HEK293 (cell line): ENCODE data around the gene CYP4V2.

Source experiments
- CTCF ChIA-PET: fragments of 350-600 bp; formaldehyde crosslinking; extraction: SDS; loops from one replicate; lab custom pipeline; 2021; ENCODE audit warnings: antibody characterized with exemption; lab: Yijun Ruan, JAX
- POLR2A ChIA-PET: fragments of 300-600 bp; formaldehyde crosslinking; extraction: SDS; loops from one replicate; lab custom pipeline; 2020; ENCODE audit warnings: antibody characterized with exemption, inconsistent platforms; lab: Yijun Ruan, JAX
- H3K27ac ChIP-seq: fragments of 200-500 bp; sonication (Bioruptor generic); 2 replicates; pipeline ENCODE4 v1.5.1; 2014; ENCODE audit warnings: low read depth, low read length, control low read depth, inconsistent platforms; ENCODE audit errors: extremely low read depth
- H3K36me3 ChIP-seq, 2 experiments: fragments of 200-500 bp in 1 of 2; sonication (Bioruptor generic) in 1 of 2; 1 replicate in 1 of 2; 2 replicates in 1 of 2; pipeline ENCODE4 v1.5.1; 2014 to 2017; ENCODE audit warnings: inconsistent platforms in 2 of 2, low read length in 2 of 2; ENCODE audit not compliant: control insufficient read depth in 2 of 2, insufficient read depth in 1 of 2
- H3K4me1 ChIP-seq: fragments of 200-500 bp; sonication (Bioruptor generic); 2 replicates; pipeline ENCODE4 v1.5.1; 2014; ENCODE audit warnings: mild to moderate bottlenecking, low read length, inconsistent platforms; ENCODE audit not compliant: control insufficient read depth, insufficient read depth
- H3K4me3 ChIP-seq: 2 replicates; pipeline ENCODE4 v1.5.1; 2011; ENCODE audit warnings: low read depth, mild to moderate bottlenecking, control low read depth, low read length, moderate library complexity
- H3K9me3 ChIP-seq: fragments of 200-500 bp; sonication (Bioruptor generic); 2 replicates; pipeline ENCODE4 v1.5.1; 2014; ENCODE audit warnings: low read depth, low read length, inconsistent platforms; ENCODE audit not compliant: control insufficient read depth, insufficient read depth
- BCL11B ChIP-seq: fragments of 450-650 bp; formaldehyde crosslinking; IDR thresholded peaks from 2 replicates; pipeline ENCODE4 v1.5.1; 2016; ENCODE audit warnings: low read depth, missing biosample characterization, missing genetic modification characterization
- GFI1B ChIP-seq: fragments of 450-650 bp; formaldehyde crosslinking; IDR thresholded peaks from 2 replicates; pipeline ENCODE4 v1.5.1; 2016; ENCODE audit warnings: missing biosample characterization, missing genetic modification characterization
- GLIS2 ChIP-seq: fragments of 450-650 bp; formaldehyde crosslinking; IDR thresholded peaks from 2 replicates; pipeline ENCODE4 v1.5.1; 2016; ENCODE audit warnings: missing biosample characterization, missing genetic modification characterization
- KLF10 ChIP-seq: fragments of 450-650 bp; IDR thresholded peaks from 2 replicates; pipeline ENCODE4 v1.5.1; 2018; ENCODE audit warnings: missing biosample characterization, mild to moderate bottlenecking, missing genetic modification characterization
- KLF16 ChIP-seq: fragments of 450-650 bp; formaldehyde crosslinking; IDR thresholded peaks from 2 replicates; pipeline ENCODE4 v1.5.1; 2017; ENCODE audit warnings: missing biosample characterization, missing genetic modification characterization
- KLF17 ChIP-seq: fragments of 450-650 bp; formaldehyde crosslinking; IDR thresholded peaks from 2 replicates; pipeline ENCODE4 v1.5.1; 2016; ENCODE audit warnings: missing biosample characterization, missing genetic modification characterization
- SCRT2 ChIP-seq: fragments of 450-650 bp; formaldehyde crosslinking; IDR thresholded peaks from 2 replicates; pipeline ENCODE4 v1.5.1; 2016; ENCODE audit warnings: missing biosample characterization, missing genetic modification characterization
- SP2 ChIP-seq: fragments of 450-650 bp; formaldehyde crosslinking; IDR thresholded peaks from 2 replicates; pipeline ENCODE4 v1.5.1; 2016; ENCODE audit warnings: missing biosample characterization, missing genetic modification characterization
- SP7 ChIP-seq: fragments of 450-650 bp; formaldehyde crosslinking; IDR thresholded peaks from 2 replicates; pipeline ENCODE4 v1.5.1; 2016; ENCODE audit warnings: missing biosample characterization, missing genetic modification characterization
- ZFP69B ChIP-seq: fragments of 450-650 bp; formaldehyde crosslinking; IDR thresholded peaks from 2 replicates; pipeline ENCODE4 v1.5.1; 2016; ENCODE audit warnings: missing biosample characterization, missing genetic modification characterization
- ZNF112 ChIP-seq: fragments of 450-650 bp; formaldehyde crosslinking; IDR thresholded peaks from 2 replicates; pipeline ENCODE4 v1.5.0; 2017; ENCODE audit warnings: missing biosample characterization, missing genetic modification characterization
- ZNF132 ChIP-seq: fragments of 450-650 bp; formaldehyde crosslinking; IDR thresholded peaks from 2 replicates; pipeline ENCODE4 v1.5.1; 2017; ENCODE audit warnings: missing biosample characterization, missing genetic modification characterization, borderline replicate concordance
- ZNF157 ChIP-seq: fragments of 450-650 bp; formaldehyde crosslinking; IDR thresholded peaks from 2 replicates; pipeline ENCODE4 v1.5.1; 2016; ENCODE audit warnings: missing biosample characterization, missing genetic modification characterization
- ZNF174 ChIP-seq: fragments of 450-650 bp; formaldehyde crosslinking; IDR thresholded peaks from 2 replicates; pipeline ENCODE4 v1.5.0; 2017; ENCODE audit warnings: missing biosample characterization, mild to moderate bottlenecking, missing genetic modification characterization
- ZNF514 ChIP-seq: fragments of 450-650 bp; formaldehyde crosslinking; IDR thresholded peaks from 2 replicates; pipeline ENCODE4 v1.5.1; 2016; ENCODE audit warnings: missing biosample characterization, missing genetic modification characterization
- ZNF529 ChIP-seq: fragments of 450-650 bp; formaldehyde crosslinking; IDR thresholded peaks from 2 replicates; pipeline ENCODE4 v1.5.1; 2017; ENCODE audit warnings: missing genetic modification characterization, missing biosample characterization; ENCODE audit not compliant: insufficient replicate concordance
- ZNF530 ChIP-seq: fragments of 450-650 bp; formaldehyde crosslinking; IDR thresholded peaks from 2 replicates; pipeline ENCODE4 v1.5.1; 2016; ENCODE audit warnings: low read depth, missing biosample characterization, missing genetic modification characterization
- ZNF548 ChIP-seq: fragments of 450-650 bp; formaldehyde crosslinking; IDR thresholded peaks from 2 replicates; pipeline ENCODE4 v1.5.1; 2016; ENCODE audit warnings: missing biosample characterization, missing genetic modification characterization
- ZNF571 ChIP-seq: fragments of 450-650 bp; formaldehyde crosslinking; IDR thresholded peaks from 2 replicates; pipeline ENCODE4 v1.5.0; 2017; ENCODE audit warnings: missing biosample characterization, missing genetic modification characterization
- ZNF580 ChIP-seq: fragments of 450-650 bp; formaldehyde crosslinking; IDR thresholded peaks from 2 replicates; pipeline ENCODE4 v1.5.1; 2016; ENCODE audit warnings: missing biosample characterization, missing genetic modification characterization
- ZNF610 ChIP-seq: fragments of 450-650 bp; formaldehyde crosslinking; IDR thresholded peaks from 2 replicates; pipeline ENCODE4 v1.5.1; 2016; ENCODE audit warnings: missing biosample characterization, missing genetic modification characterization, borderline replicate concordance
- ZNF626 ChIP-seq: fragments of 450-650 bp; sonication (Bioruptor Pico); formaldehyde crosslinking; IDR thresholded peaks from 2 replicates; pipeline ENCODE4 v1.5.1; 2018; ENCODE audit warnings: missing biosample characterization, missing genetic modification characterization, inconsistent platforms
- ZNF629 ChIP-seq: fragments of 450-650 bp; formaldehyde crosslinking; IDR thresholded peaks from 2 replicates; pipeline ENCODE4 v1.5.1; 2017; ENCODE audit warnings: missing biosample characterization, missing genetic modification characterization
- ZNF660 ChIP-seq: fragments of 450-650 bp; IDR thresholded peaks from 2 replicates; pipeline ENCODE4 v1.5.1; 2018; ENCODE audit warnings: missing biosample characterization, mild to moderate bottlenecking, missing genetic modification characterization
- ZNF692 ChIP-seq: fragments of 450-650 bp; formaldehyde crosslinking; IDR thresholded peaks from 2 replicates; pipeline ENCODE4 v1.5.1; 2016; ENCODE audit warnings: missing biosample characterization, missing genetic modification characterization
- ZNF747 ChIP-seq: fragments of 450-650 bp; formaldehyde crosslinking; IDR thresholded peaks from 2 replicates; pipeline ENCODE4 v1.5.1; 2016; ENCODE audit warnings: missing biosample characterization, missing genetic modification characterization
- ZSCAN23 ChIP-seq: fragments of 450-650 bp; formaldehyde crosslinking; IDR thresholded peaks from 2 replicates; pipeline ENCODE4 v1.5.1; 2016; ENCODE audit warnings: missing biosample characterization, missing genetic modification characterization
- TF ChIP-seq, protein P1 (sequence below): fragments of 450-650 bp; formaldehyde crosslinking; IDR thresholded peaks from 2 replicates; pipeline ENCODE4 v1.5.1; 2016; ENCODE audit warnings: missing biosample characterization, missing genetic modification characterization

CYP4V2 gene

DNA sequence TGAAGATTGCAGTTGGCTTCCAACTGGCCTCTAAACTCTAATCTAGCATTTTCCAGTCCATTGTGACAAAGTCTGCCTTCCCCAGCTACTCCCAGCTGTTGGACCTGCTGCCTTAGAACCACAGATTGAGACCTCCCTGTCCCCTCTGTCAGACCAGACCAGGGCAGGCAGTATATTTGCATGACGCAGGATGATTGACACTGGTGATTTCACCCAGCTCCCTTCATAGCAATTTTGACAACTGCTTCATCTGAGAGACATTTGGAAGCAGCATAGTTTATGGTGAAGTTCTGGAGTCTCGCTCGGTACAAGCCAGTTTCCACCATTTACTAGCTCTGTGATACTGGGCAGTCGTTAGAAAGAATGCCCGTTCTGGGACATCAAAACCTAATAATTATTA is 2.5 kb downstream of the CYP4V2 start:
- Histone ChIP-seq H3K4me1 (no peaks in the 10 kb centered on the region; the same call in 1 of the 2 replicates), H3K4me3 (no peak overlapping the region), H3K36me3 (no peaks in the 10 kb centered on the region), H3K9me3 (no peaks in the 10 kb centered on the region), H3K27ac (no peak overlapping the region)
- TF ChIP-seq KLF16 (no peak), ZNF571 (no peak), SP2 (tag by site-specific recombination) (no peak), ZNF132 (tag by site-specific recombination) (no peak), ZNF514 (tag by site-specific recombination) (no peak), ZSCAN23 (no peak), ZNF112 (tag by site-specific recombination) (no peak), ZNF626 (tag by site-specific recombination) (no peak), KLF10 (tag by site-specific recombination) (no peak), ZFP69B (tag by site-specific recombination) (no peak), ZNF610 (tag by site-specific recombination) (no peak), ZNF692 (tag by site-specific recombination) (no peak)
- ChIA-PET POLR2A (no interaction called here), CTCF (interaction anchor here (0.6 kb wide), 1 partner anchor 878 kb away, joined by 4 read pairs; no protein-coding TSS in a partner anchor)

DNA sequence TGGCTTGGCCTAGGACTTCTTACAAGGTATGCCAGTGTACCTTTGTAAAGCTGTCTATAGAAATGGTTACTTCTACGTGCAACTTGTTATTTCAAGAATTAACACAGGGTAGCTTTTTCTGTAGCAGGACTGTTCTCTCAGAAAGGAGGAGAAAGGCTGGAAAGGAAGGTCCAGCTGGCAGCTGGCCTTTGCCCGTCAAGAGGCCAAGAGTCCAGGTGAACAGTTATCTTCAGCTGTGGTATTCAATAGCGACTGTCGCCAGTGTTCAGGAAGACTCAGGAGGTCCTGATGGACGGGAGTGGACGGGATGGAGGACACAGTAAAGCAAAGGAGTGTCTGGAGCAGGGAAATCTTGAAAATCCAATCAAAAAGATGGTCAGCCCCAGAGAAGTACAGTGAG is 4.7 kb downstream of the CYP4V2 start:
- Histone ChIP-seq H3K36me3 (no peaks in the 10 kb centered on the region), H3K27ac (no peak overlapping the region), H3K4me3 (no peak overlapping the region), H3K4me1 (no peaks in the 10 kb centered on the region), H3K9me3 (no peaks in the 10 kb centered on the region)
- TF ChIP-seq BCL11B (tag by site-specific recombination) (no peak), ZNF629 (tag by site-specific recombination) (no peak)
- POLR2A ChIA-PET = no interaction called here
- CTCF ChIA-PET = no interaction called here

DNA sequence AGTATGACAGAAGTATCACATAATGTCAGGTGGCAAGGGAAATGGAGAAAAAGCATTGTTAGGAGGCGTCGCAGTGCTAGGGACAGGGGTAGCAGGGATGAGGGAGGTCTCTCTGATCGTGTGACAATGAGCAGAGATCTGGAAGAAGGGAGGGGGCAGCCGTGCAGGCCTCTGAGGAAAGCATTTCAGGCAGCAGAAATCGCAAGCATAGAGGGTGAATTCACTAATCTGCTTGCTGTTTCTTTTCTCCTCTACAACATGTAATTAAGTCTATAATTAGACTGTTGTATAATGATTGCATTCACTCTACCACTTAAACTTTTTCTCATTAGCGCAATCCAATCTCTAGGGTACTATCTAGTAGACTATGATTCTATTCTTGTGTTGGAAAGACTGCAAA is 9.1 kb downstream of the CYP4V2 start:
- TF ChIP-seq ZNF660 (tag by site-specific recombination) (no peak), SP7 (tag by site-specific recombination) (0 out of 2 replicates have a peak, but pooled peaks have one; percentile 38), ZNF580 (no peak), GLIS2 (no peak)
- TF ChIP-seq, all 188 proteins: peak for 1
- H3K27ac ChIP-seq = no peak overlapping the region
- CTCF ChIA-PET = no interaction called here
- H3K9me3 ChIP-seq = no peaks in the 10 kb centered on the region
- no peaks in the 10 kb centered on the region; the same call in 1 of the 2 replicates for H3K4me1 ChIP-seq
- peaks cover 0 to 3% of the 10 kb centered on the region in 2 experiments; a peak in 1 of 3 replicates for H3K36me3 ChIP-seq
- H3K4me3 ChIP-seq = no peak overlapping the region
- POLR2A ChIA-PET = no interaction called here

DNA sequence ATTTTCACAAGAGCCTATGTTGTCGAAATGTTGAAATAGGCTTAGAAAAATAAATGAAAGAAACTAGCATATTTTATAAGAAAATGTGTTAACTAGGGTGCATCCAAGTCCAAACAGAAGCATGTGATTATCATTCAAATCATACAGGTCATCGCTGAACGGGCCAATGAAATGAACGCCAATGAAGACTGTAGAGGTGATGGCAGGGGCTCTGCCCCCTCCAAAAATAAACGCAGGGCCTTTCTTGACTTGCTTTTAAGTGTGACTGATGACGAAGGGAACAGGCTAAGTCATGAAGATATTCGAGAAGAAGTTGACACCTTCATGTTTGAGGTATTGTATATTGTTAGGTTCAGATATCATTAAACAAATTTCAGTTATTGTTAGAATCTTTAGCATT is 9.6 kb downstream of the CYP4V2 start:
- no peaks in the 10 kb centered on the region; the same call in 1 of the 2 replicates for H3K4me1 ChIP-seq
- H3K9me3 ChIP-seq = no peaks in the 10 kb centered on the region
- POLR2A ChIA-PET = no interaction called here
- H3K27ac ChIP-seq = no peak overlapping the region
- CTCF ChIA-PET = interaction anchor here (0.6 to 1.5 kb wide), 4 partner anchors 9 to 356 kb away, joined by 3 to 6 read pairs (median 4); partner anchors contain the start of gene KLKB1
- H3K4me3 ChIP-seq = no peak overlapping the region
- peaks cover 0 to 3% of the 10 kb centered on the region in 2 experiments; a peak in 1 of 3 replicates for H3K36me3 ChIP-seq
- TF ChIP-seq SCRT2 (tag by site-specific recombination) = no peak
- TF ChIP-seq ZNF548 = no peak
- TF ChIP-seq, protein P1, sequence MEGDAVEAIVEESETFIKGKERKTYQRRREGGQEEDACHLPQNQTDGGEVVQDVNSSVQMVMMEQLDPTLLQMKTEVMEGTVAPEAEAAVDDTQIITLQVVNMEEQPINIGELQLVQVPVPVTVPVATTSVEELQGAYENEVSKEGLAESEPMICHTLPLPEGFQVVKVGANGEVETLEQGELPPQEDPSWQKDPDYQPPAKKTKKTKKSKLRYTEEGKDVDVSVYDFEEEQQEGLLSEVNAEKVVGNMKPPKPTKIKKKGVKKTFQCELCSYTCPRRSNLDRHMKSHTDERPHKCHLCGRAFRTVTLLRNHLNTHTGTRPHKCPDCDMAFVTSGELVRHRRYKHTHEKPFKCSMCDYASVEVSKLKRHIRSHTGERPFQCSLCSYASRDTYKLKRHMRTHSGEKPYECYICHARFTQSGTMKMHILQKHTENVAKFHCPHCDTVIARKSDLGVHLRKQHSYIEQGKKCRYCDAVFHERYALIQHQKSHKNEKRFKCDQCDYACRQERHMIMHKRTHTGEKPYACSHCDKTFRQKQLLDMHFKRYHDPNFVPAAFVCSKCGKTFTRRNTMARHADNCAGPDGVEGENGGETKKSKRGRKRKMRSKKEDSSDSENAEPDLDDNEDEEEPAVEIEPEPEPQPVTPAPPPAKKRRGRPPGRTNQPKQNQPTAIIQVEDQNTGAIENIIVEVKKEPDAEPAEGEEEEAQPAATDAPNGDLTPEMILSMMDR (tag by site-specific recombination) = no peak
- no peak for TF ChIP-seq ZNF747
- no peak for TF ChIP-seq ZNF174
- no peak for TF ChIP-seq ZNF530
- TF ChIP-seq KLF17 = no peak
- no peak for TF ChIP-seq ZNF529
- TF ChIP-seq GFI1B = no peak
- TF ChIP-seq ZNF157 (tag by site-specific recombination) = no peak
